ENCODE results near the gene ATXN3L. TPM values are rescaled to one million over a fixed set of nuclear protein-coding genes. Genes with fewer than 3 reads are reported as not detected.

Gene ATXN3L
- polyA plus RNA-seq, 4 donors = not detected

DNA sequence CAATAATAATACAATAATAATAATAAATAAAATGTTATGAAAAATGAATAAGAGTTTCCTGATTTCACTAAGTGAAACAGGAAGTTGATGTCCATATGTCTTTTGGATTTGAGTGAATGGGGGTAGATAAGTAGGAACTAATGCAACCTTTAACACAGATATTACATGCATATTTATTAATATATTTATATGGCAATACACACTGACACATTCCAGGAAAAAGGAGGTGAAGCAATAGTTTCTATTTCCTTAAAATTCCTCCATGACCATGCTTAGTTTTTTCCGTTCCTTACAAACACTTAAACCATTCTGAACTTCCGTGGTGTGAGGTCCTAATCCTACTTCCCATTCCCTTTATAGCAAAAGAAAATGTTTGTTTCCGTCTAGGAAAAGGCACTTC is 48.3 kb downstream of the ATXN3L start:
- no peak for DNase-seq (ENCODE audit: low read depth in 4 of 4, low spot score in 3 of 4)

DNA sequence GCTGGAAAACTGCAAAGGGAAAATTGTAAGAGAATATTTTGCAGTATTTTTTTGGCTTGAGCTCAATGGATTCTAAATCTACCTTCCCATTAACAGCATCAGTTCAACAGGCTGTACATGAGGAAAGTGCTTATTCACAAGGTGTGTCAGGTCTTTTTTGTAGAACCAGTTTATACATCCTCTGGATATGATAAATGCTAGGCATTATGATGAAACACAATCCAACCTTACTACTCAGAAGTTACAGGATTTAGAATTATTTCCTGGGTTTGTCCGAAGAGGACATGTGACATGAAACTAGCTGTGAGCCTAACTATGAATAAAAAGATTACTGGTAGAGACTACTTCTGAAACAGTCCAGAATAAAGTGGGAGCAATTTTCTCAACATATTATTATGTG is 49.5 kb downstream of the ATXN3L start:
- DNase-seq (ENCODE audit: low read depth in 4 of 4, low spot score in 3 of 4) = no peak

- DNase-seq (ENCODE audit: low read depth in 4 of 4, low spot score in 3 of 4) = no peak
Measured at GRCh38 chrX:13268874-13269273, 51.0 kb downstream of the ATXN3L start.

Other genes starting within 250 kb of the ATXN3L start
- gene EGFL6, start 249.5 kb upstream of the ATXN3L start, polyA plus RNA-seq (ENCODE audit: insufficient read length in 4 of 4) = 10 to 100 TPM; 22.2 to 29.5 (median 26.4) TPM